Peyer's patch (tissue), 4 donors: ENCODE measurements around the gene NOX1. TPM values are rescaled to one million over a fixed set of nuclear protein-coding genes. Genes with fewer than 3 reads are reported as not detected.

Source experiments
- DNase-seq, 3 donors: peaks; one replicate each; pipeline ENCODE4 v3.0.0-alpha.2; 2017 to 2019
- H3K27ac ChIP-seq, 4 donors: fragments of 200-600 bp; sonication (generic); one replicate each; pipeline ENCODE4 v1.5.1; 2016 to 2019
- H3K27me3 ChIP-seq, 2 donors: fragments of 200-600 bp; sonication (generic); one replicate each; pipeline ENCODE4 v1.5.1; 2019
- H3K36me3 ChIP-seq, 3 donors: fragments of 200-600 bp; sonication (generic); one replicate each; pipeline ENCODE4 v1.5.1; 2016 to 2019
- H3K4me1 ChIP-seq, 4 donors: fragments of 200-600 bp; sonication (generic); one replicate each; pipeline ENCODE4 v1.5.1; 2016 to 2019
- H3K4me3 ChIP-seq, 4 donors: fragments of 200-600 bp; sonication (generic); 1 replicate in 3 of 4; 2 replicates in 1 of 4; pipeline ENCODE4 v1.5.1; 2016 to 2019; ENCODE audit warnings: mild to moderate bottlenecking in 1 of 4
- H3K9me3 ChIP-seq, 4 donors: fragments of 200-600 bp; sonication (generic); one replicate each; pipeline ENCODE4 v1.5.1; 2016 to 2019; ENCODE audit warnings: mild to moderate bottlenecking in 1 of 4
- POLR2A ChIP-seq, 2 donors: fragments of 450-650 bp; IDR thresholded peaks; one replicate each; pipeline ENCODE4 v1.5.1; 2017; ENCODE audit warnings: antibody characterized with exemption in 2 of 2, mild to moderate bottlenecking in 2 of 2, moderate library complexity in 2 of 2
- total RNA-seq, 4 donors: library from RNA; depleted of rRNA; stranded (reverse); fragments of >200 nt; gene quantifications; one replicate each; pipeline ENCODE4 v1.1.0, GENCODE V29; 2016
- TF ChIP-seq, protein P1 (sequence below), 6 experiments: fragments of 450-650 bp in 4 of 6; fragments of 200-600 bp in 2 of 6; sonication (generic) in 1 of 6; IDR thresholded peaks; one replicate each; pipeline ENCODE4 v1.5.1; 2017 to 2019; ENCODE audit warnings: antibody characterized with exemption in 6 of 6, mild to moderate bottlenecking in 3 of 6, moderate library complexity in 1 of 6

Gene NOX1
- total RNA-seq, 4 donors from 2014 or later = 0.88 to 2.7 (median 1.9) TPM; not detected in 1

DNA sequence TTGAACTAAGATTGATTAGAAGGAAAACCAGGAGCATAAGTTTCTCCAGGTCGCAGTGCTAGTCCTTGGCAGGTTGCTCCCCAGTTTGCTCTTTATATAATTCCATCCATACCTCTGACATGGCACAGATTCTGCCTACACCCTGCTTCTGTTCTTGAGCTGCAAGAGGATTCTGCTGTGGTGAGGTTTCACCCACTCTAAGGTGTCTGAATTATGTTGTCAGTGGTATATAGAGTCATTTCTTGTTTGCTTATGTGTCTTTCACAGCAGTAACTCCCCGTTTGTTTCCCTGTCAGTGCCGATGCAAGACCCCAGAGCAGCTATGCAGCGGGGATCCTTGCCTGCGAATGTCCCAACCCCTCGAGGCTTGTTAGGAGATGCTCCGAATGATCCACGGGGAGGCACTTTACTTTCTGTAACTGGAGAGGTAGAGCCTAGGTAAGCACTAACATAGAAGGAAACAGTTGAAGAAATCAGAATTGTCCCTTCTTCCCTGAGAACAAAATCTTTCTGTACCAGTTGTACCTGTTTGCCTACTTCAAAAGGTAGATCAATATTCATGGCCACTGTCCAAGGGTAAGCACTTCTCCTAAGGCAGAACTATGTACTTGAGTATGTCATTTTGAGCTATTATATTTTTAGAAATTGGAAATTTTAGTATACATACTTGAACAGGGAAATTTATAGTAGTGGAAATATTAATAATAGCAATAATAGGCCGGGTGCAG is 42.8 kb downstream of the NOX1 start:
- no peaks in the 10 kb centered on the region for H3K4me1 ChIP-seq
- DNase-seq = no peak
- H3K9me3 ChIP-seq = no peaks in the 10 kb centered on the region
- H3K27ac ChIP-seq = no peak overlapping the region
- TF ChIP-seq, protein P1, sequence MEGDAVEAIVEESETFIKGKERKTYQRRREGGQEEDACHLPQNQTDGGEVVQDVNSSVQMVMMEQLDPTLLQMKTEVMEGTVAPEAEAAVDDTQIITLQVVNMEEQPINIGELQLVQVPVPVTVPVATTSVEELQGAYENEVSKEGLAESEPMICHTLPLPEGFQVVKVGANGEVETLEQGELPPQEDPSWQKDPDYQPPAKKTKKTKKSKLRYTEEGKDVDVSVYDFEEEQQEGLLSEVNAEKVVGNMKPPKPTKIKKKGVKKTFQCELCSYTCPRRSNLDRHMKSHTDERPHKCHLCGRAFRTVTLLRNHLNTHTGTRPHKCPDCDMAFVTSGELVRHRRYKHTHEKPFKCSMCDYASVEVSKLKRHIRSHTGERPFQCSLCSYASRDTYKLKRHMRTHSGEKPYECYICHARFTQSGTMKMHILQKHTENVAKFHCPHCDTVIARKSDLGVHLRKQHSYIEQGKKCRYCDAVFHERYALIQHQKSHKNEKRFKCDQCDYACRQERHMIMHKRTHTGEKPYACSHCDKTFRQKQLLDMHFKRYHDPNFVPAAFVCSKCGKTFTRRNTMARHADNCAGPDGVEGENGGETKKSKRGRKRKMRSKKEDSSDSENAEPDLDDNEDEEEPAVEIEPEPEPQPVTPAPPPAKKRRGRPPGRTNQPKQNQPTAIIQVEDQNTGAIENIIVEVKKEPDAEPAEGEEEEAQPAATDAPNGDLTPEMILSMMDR (IDR thresholded peaks at IDR 0.05) = no peak
- TF ChIP-seq POLR2A (IDR thresholded peaks at IDR 0.05) = no peak
- peaks cover 0 to 45% (median 0%) of the 10 kb centered on the region in 3 donors for H3K36me3 ChIP-seq
- H3K27me3 ChIP-seq = no peaks in the 10 kb centered on the region
- H3K4me3 ChIP-seq = no peak overlapping the region

DNA sequence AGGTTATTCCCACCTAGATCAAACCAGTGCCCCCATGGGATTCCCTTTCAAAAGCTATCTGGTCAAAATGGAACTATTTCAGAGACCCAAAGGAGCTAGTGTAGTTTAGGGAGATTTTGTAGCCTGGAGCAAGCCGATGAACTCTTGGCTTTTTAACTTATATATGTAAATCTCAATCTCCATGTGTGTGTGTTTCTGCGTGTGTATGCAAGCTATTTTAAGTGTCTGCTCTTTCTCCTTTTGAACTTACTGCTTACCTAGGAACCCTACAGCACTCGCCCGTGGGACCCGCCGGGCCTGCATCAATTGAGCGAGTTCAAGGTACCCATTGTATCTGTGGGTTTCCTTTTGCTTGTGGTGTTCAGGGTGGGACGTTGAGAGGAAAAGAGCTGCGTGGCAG is 43.6 kb downstream of the NOX1 start:
- DNase-seq = no peak
- Histone ChIP-seq H3K9me3 (no peaks in the 10 kb centered on the region), H3K4me1 (no peaks in the 10 kb centered on the region)

DNA sequence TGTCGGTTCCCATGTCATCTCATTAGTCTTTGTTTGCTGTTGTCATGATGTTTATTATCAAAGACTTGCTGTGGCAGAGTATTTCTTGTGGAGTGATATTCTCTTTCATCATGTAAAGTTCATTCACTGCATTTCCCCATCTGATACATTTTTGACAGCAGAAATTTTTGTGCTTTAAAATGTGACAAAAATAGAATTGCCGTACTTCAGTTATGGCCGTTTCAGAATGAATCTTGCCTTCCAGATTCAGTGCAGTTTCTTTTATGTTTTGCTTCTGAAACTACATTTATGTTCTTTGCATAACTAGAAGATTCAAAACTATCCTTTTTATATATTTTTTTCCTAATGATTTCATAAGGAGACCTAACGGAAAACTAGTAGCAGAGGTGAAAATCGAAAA is 44.0 kb downstream of the NOX1 start:
- no peaks in the 10 kb centered on the region for H3K27me3 ChIP-seq
- no peak overlapping the region for H3K27ac ChIP-seq
- no peaks in the 10 kb centered on the region for H3K9me3 ChIP-seq
- no peak for DNase-seq
- TF ChIP-seq, protein P1 (IDR thresholded peaks at IDR 0.05) = no peak
- TF ChIP-seq POLR2A (IDR thresholded peaks at IDR 0.05) = no peak
- H3K36me3 ChIP-seq = peaks cover 0 to 43% (median 0%) of the 10 kb centered on the region in 3 donors
- no peaks in the 10 kb centered on the region for H3K4me1 ChIP-seq
- H3K4me3 ChIP-seq = no peak overlapping the region

More for the DNA sequence above, 43.6 kb downstream of the NOX1 start:
- H3K4me3 ChIP-seq = no peak overlapping the region
- no peaks in the 10 kb centered on the region for H3K27me3 ChIP-seq
- H3K27ac ChIP-seq = no peak overlapping the region
- TF ChIP-seq POLR2A (IDR thresholded peaks at IDR 0.05) = no peak
- TF ChIP-seq, protein P1 (IDR thresholded peaks at IDR 0.05) = no peak
- peaks cover 0 to 45% (median 0%) of the 10 kb centered on the region in 3 donors for H3K36me3 ChIP-seq

DNA sequence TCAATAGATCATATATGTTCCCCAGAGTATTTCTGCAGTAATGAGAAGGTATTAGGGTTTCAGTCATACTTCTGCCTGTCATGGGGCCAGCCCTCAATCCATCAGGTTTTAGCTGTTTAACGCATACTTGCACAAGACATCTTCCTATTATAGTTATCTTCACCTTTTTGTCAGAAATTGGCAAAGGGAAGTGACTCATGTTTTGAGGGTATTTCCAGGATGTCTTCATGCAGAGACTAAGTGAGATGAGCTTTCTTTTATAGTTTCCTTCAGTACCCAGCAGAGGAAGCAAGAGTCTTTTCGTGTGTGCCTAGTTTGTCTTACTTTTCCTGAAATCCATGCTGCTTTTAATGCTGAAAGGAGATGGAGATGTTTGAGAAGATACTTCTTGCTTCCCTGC is 44.4 kb downstream of the NOX1 start:
- TF ChIP-seq, protein P1 (IDR thresholded peaks at IDR 0.05) = no peak
- no peak for TF ChIP-seq POLR2A (IDR thresholded peaks at IDR 0.05)
- peaks cover 0 to 41% (median 0%) of the 10 kb centered on the region in 3 donors for H3K36me3 ChIP-seq
- no peaks in the 10 kb centered on the region for H3K4me1 ChIP-seq
- H3K9me3 ChIP-seq = no peaks in the 10 kb centered on the region
- H3K27me3 ChIP-seq = no peaks in the 10 kb centered on the region
- no peak overlapping the region for H3K27ac ChIP-seq
- DNase-seq = no peak
- H3K4me3 ChIP-seq = no peak overlapping the region

DNA sequence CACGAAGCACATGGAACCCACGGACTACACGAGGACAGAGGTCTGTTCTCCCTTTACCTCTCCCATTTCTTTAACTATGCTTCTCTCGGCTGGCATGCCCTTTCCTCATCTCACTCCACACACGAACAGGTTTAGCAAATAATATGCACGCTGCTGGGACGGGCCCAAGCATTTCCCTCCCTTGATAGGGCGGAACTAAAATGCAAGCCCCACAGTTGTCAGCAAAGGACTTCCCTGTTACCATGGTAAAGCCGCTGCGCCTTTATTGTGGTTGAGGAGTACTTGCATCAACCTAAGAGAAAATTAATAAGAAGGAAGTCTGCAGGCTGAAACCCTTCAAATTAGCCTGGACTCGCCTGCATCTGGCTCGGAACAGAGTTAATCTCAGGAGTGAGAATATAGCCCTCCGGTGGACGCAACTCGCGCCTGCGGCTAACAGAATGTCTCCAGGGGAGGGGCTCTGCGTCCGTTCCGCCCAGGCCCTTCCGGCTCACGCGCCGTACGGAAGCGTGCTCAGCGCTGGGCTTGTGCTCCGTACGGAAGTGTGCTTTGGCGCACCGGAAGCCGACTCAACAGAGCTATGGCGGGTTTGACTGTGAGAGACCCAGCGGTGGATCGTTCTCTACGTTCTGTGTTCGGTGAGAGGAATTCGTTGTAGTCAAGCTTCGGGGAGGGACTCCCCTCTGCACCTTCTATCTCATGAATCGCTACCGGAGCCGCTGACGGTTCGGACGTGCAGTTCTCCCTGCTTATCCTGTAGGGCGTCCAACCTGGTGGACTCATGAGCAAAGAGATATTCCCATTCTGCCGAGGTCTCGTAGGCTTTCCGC is 54.1 kb downstream of the NOX1 start, which contains the start of gene CSTF2:
Gene CSTF2 (plus strand): TSS at position 555 of the 830 bp plus-strand sequence. CDS start 26 bp downstream, at position 581.
- no peaks in the 10 kb centered on the region for H3K4me1 ChIP-seq
- no peaks in the 10 kb centered on the region for H3K9me3 ChIP-seq
- peak within 1 kb of the TSS; percentile 51 to 60 (median 58) for H3K4me3 ChIP-seq
- DNase-seq = peak; percentile 76 to 90 (median 83)
- H3K36me3 ChIP-seq = peaks cover 0 to 21% (median 0%) of the 10 kb centered on the region in 3 donors
- TF ChIP-seq, protein P1 (IDR thresholded peaks at IDR 0.05) = peak in 3 of 6 experiments; percentile 36 to 40 (median 40)
- peak in 1 of 2 donors; percentile 39 for TF ChIP-seq POLR2A (IDR thresholded peaks at IDR 0.05)
- no peaks in the 10 kb centered on the region for H3K27me3 ChIP-seq
- peak within 1 kb of the TSS; percentile 62 to 79 (median 70) for H3K27ac ChIP-seq
